GM12872 (cell line): ENCODE results near the gene ZRANB2.

Experiments
- CTCF ChIP-seq: IDR thresholded peaks from 3 replicates; pipeline ENCODE4 v1.5.1; 2011; ENCODE audit warnings: low read depth, mild to moderate bottlenecking, low read length, moderate library complexity; ENCODE audit not compliant: insufficient read depth

Gene ZRANB2

GRCh38 chr1:71101839-71102376, 21.1 kb upstream of the ZRANB2 start:
- no peak for TF ChIP-seq CTCF

GRCh38 chr1:71097428-71097827, 16.6 kb upstream of the ZRANB2 start:
- no peak for TF ChIP-seq CTCF

GRCh38 chr1:71094913-71095312, 14.1 kb upstream of the ZRANB2 start:
- no peak for TF ChIP-seq CTCF

- TF ChIP-seq CTCF: no peak
Observed at GRCh38 chr1:71093938-71094337, 13.1 kb upstream of the ZRANB2 start.

GRCh38 chr1:71089536-71090270, 8.9 kb upstream of the ZRANB2 start:
- TF ChIP-seq CTCF: no peak

GRCh38 chr1:71088645-71089287, 7.9 kb upstream of the ZRANB2 start:
- no peak for TF ChIP-seq CTCF

- TF ChIP-seq CTCF: no peak
Observed at GRCh38 chr1:71087713-71088112, 6.9 kb upstream of the ZRANB2 start.
